Measurements from ENCODE around the gene TAGLN3.

The TAGLN3 gene

GRCh38 chr3:112048911-112049310 lies 50.2 kb downstream of the TAGLN3 start:
- no peak for DNase-seq (ENCODE audit: low read depth in 2 of 2)

GRCh38 chr3:112053229-112053628 lies 54.5 kb downstream of the TAGLN3 start:
- DNase-seq (ENCODE audit: low read depth in 2 of 2), result no peak

GRCh38 chr3:112056451-112056929 lies 57.8 kb downstream of the TAGLN3 start:
- DNase-seq (ENCODE audit: low read depth in 2 of 2), result no peak

- no peak for DNase-seq (ENCODE audit: low read depth in 2 of 2)
Measured at GRCh38 chr3:112059497-112059896, 60.8 kb downstream of the TAGLN3 start.

- no peak for DNase-seq (ENCODE audit: low read depth in 2 of 2)
Measured at GRCh38 chr3:112061152-112061551, 62.4 kb downstream of the TAGLN3 start.
